OCI-LY7 (cell line): ENCODE measurements around the gene KCNQ2. TPM values are rescaled to one million over a fixed set of nuclear protein-coding genes. Genes with fewer than 3 reads are reported as not detected.

Experiments used
- BruUV-seq: library from RNA; stranded (reverse); fragments of 400-500 nt; replicated peaks from 2 replicates; lab custom pipeline; 2021; lab: Mats Ljungman, UMichigan
- CTCF ChIA-PET: fragments of 300-600 bp; sonication (Branson Sonifier 250); formaldehyde crosslinking; loops from one replicate; lab custom pipeline; 2022; ENCODE audit warnings: antibody characterized with exemption; ENCODE audit not compliant: unreplicated experiment; lab: Charles Lee
- POLR2A ChIA-PET: fragments of 300-600 bp; sonication (Branson Sonifier 250); formaldehyde crosslinking; loops from one replicate; lab custom pipeline; 2022; ENCODE audit warnings: antibody characterized with exemption; lab: Charles Lee
- DNase-seq: peaks from one replicate; pipeline ENCODE4 v3.0.0-alpha.2; 2015; ENCODE audit warnings: low spot score
- H2AFZ ChIP-seq: fragments of 200-600 bp; sonication (generic), shearing (Covaris generic); 2 replicates; pipeline ENCODE4 v1.6.1; 2014; ENCODE audit warnings: mild to moderate bottlenecking, antibody characterized with exemption, low read length, moderate library complexity
- H3K27ac ChIP-seq: fragments of 200-600 bp; sonication (generic); 2 replicates; pipeline ENCODE4 v1.5.1; 2014; ENCODE audit warnings: mixed run types, low read depth, mild to moderate bottlenecking, moderate library complexity, low read length, inconsistent platforms; ENCODE audit not compliant: poor library complexity, severe bottlenecking
- H3K36me3 ChIP-seq: fragments of 200-600 bp; sonication (generic); 2 replicates; pipeline ENCODE4 v1.6.1; 2014; ENCODE audit warnings: mild to moderate bottlenecking, antibody characterized with exemption, low read length, moderate library complexity, mixed read lengths; ENCODE audit not compliant: insufficient read depth
- H3K4me1 ChIP-seq: fragments of 200-600 bp; sonication (generic); 2 replicates; pipeline ENCODE4 v1.5.1; 2014; ENCODE audit warnings: mild to moderate bottlenecking, low read length; ENCODE audit not compliant: insufficient read depth, poor library complexity, severe bottlenecking
- H3K4me2 ChIP-seq: fragments of 200-600 bp; sonication (generic); 2 replicates; pipeline ENCODE4 v1.6.1; 2014; ENCODE audit warnings: mild to moderate bottlenecking, low read length
- H3K4me3 ChIP-seq: fragments of 200-600 bp; sonication (generic); 2 replicates; pipeline ENCODE4 v1.5.1; 2014; ENCODE audit warnings: mild to moderate bottlenecking, low read depth, low read length; ENCODE audit not compliant: poor library complexity, severe bottlenecking
- H3K79me2 ChIP-seq: fragments of 200-600 bp; sonication (generic); 2 replicates; pipeline ENCODE4 v1.6.1; 2016; ENCODE audit warnings: low read depth, mild to moderate bottlenecking, low read length, moderate library complexity, mixed read lengths; ENCODE audit not compliant: insufficient read depth
- H3K9me2 ChIP-seq: fragments of 200-600 bp; sonication (generic); 2 replicates; pipeline ENCODE4 v1.6.1; 2016; ENCODE audit warnings: mild to moderate bottlenecking, low read length, mixed read lengths; ENCODE audit not compliant: insufficient read depth
- H3K9me3 ChIP-seq: fragments of 200-600 bp; sonication (generic); 2 replicates; pipeline ENCODE4 v1.6.1; 2014; ENCODE audit warnings: mild to moderate bottlenecking, mixed run types, low read length, mixed read lengths
- H4K20me1 ChIP-seq: fragments of 200-600 bp; sonication (generic); 2 replicates; pipeline ENCODE4 v1.6.1; 2014; ENCODE audit warnings: mild to moderate bottlenecking, antibody characterized with exemption, low read length, moderate library complexity, mixed read lengths; ENCODE audit not compliant: insufficient read depth
- EZH2phosphoT487 ChIP-seq: fragments of 200-600 bp; sonication (generic); IDR thresholded peaks from 2 replicates; pipeline ENCODE4 v1.6.1; 2018; ENCODE audit warnings: low read depth, borderline replicate concordance, mild to moderate bottlenecking, mixed run types, antibody characterized with exemption, low read length, moderate library complexity, mixed read lengths
- intact Hi-C: fragments of 100-400 bp; cut with micrococcal nuclease; formaldehyde crosslinking; loops from one replicate; pipeline ENCODE4 v1.10.0; 2022; ENCODE audit not compliant: unreplicated experiment
- total RNA-seq, 2 experiments: library from RNA; depleted of rRNA in 1 of 2; stranded (reverse); fragments of >200 nt in 1 of 2; shearing (Covaris generic) in 1 of 2; gene quantifications; 2 replicates each; pipeline ENCODE4 v1.2.3, GENCODE V29; 2014 to 2022
- TF ChIP-seq, protein P1 (sequence below): fragments of 200-600 bp; sonication (generic); conservative IDR thresholded peaks from 2 replicates; pipeline ENCODE4 v1.5.1; 2014; ENCODE audit warnings: mild to moderate bottlenecking, antibody characterized with exemption, low read length, moderate library complexity, mixed read lengths

KCNQ2 gene
- total RNA-seq, 2 experiments from 2014 or later, result not detected

- no peak overlapping the region for H2AFZ ChIP-seq
- H4K20me1 ChIP-seq, result no peaks in the 10 kb centered on the region
- H3K9me2 ChIP-seq, result no peaks in the 10 kb centered on the region
- H3K4me1 ChIP-seq, result no peaks in the 10 kb centered on the region
- H3K9me3 ChIP-seq, result no peaks in the 10 kb centered on the region
- no peak overlapping the region for H3K4me2 ChIP-seq
- H3K4me3 ChIP-seq, result no peak overlapping the region
- no peak for DNase-seq
- no peaks in the 10 kb centered on the region for H3K36me3 ChIP-seq
- POLR2A ChIA-PET, result no interaction called here
- TF ChIP-seq, protein P1, sequence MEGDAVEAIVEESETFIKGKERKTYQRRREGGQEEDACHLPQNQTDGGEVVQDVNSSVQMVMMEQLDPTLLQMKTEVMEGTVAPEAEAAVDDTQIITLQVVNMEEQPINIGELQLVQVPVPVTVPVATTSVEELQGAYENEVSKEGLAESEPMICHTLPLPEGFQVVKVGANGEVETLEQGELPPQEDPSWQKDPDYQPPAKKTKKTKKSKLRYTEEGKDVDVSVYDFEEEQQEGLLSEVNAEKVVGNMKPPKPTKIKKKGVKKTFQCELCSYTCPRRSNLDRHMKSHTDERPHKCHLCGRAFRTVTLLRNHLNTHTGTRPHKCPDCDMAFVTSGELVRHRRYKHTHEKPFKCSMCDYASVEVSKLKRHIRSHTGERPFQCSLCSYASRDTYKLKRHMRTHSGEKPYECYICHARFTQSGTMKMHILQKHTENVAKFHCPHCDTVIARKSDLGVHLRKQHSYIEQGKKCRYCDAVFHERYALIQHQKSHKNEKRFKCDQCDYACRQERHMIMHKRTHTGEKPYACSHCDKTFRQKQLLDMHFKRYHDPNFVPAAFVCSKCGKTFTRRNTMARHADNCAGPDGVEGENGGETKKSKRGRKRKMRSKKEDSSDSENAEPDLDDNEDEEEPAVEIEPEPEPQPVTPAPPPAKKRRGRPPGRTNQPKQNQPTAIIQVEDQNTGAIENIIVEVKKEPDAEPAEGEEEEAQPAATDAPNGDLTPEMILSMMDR, result no peak
- no peak for TF ChIP-seq EZH2phosphoT487
- no peaks in the 10 kb centered on the region for H3K79me2 ChIP-seq
- BruUV-seq, result no TSS peak
- intact Hi-C loops, result no loop called here
- H3K27ac ChIP-seq, result no peak overlapping the region
- CTCF ChIA-PET, result no interaction called here
Measured at GRCh38 chr20:63471002-63471716, 1.3 kb downstream of the KCNQ2 start.

DNA sequence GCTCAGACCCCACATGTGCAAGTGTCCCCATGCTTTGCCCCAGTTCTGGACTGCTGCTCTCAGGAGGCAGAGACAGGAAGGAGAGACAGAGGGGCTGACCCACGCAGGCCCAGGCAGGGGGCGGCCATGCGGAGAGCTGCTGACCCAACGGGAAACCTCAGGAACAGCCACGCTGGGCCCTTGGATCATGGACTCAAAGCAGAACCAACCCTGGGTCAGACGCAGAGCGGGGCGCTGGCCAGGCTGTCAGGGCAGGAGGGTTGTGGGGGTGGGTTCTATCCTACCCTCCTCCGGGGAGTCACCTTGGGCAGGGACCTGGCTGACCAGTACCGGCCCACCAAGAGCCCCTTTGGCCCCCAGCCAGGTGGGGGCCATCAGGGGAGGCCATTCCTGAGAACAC, 2.0 kb downstream of the KCNQ2 start:
- TF ChIP-seq, protein P1, result no peak
- no peak for TF ChIP-seq EZH2phosphoT487
- H3K4me1 ChIP-seq, result no peaks in the 10 kb centered on the region
- ChIA-PET CTCF (no interaction called here), POLR2A (no interaction called here)
- intact Hi-C loops, result no loop called here
- H4K20me1 ChIP-seq, result no peaks in the 10 kb centered on the region
- no peaks in the 10 kb centered on the region for H3K79me2 ChIP-seq
- H3K9me3 ChIP-seq, result no peaks in the 10 kb centered on the region
- H3K4me3 ChIP-seq, result no peak overlapping the region
- no peak overlapping the region for H2AFZ ChIP-seq
- H3K27ac ChIP-seq, result no peak overlapping the region
- no peak overlapping the region for H3K4me2 ChIP-seq
- DNase-seq, result no peak
- no TSS peak for BruUV-seq
- no peaks in the 10 kb centered on the region for H3K36me3 ChIP-seq
- no peaks in the 10 kb centered on the region for H3K9me2 ChIP-seq

DNA sequence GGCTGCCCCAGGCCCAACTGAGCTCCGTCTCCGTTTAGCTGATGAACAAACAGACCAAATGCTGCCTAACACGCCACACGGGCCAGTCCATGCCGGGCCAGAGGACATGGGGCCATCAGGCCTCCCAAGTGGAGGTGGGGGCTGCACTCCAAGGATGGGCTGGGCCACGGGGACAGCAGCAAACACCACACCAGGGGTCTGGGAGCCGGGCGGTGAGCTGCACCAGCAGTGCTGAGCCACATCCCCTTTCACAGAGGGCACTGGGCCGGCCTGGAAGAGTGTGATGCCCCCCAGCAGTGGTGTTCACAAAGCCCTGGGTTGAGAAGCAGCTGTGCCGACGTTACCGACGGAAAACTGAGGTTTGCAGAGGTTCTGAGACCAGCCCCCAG, 2.7 kb downstream of the KCNQ2 start:
- Histone ChIP-seq H3K4me1 (no peaks in the 10 kb centered on the region), H3K36me3 (no peaks in the 10 kb centered on the region), H3K27ac (no peak overlapping the region), H3K79me2 (no peaks in the 10 kb centered on the region), H3K9me2 (no peaks in the 10 kb centered on the region), H3K4me3 (no peak overlapping the region), H4K20me1 (no peaks in the 10 kb centered on the region), H2AFZ (no peak overlapping the region), H3K4me2 (no peak overlapping the region), H3K9me3 (no peaks in the 10 kb centered on the region)
- intact Hi-C loops, result no loop called here
- no peak for TF ChIP-seq EZH2phosphoT487
- TF ChIP-seq, protein P1, result no peak
- POLR2A ChIA-PET, result no interaction called here
- no TSS peak for BruUV-seq
- DNase-seq, result no peak
- CTCF ChIA-PET, result no interaction called here
